Liver (tissue), 9 donors: ENCODE data around the gene UPK3A. TPM values are rescaled to one million over a fixed set of nuclear protein-coding genes. Genes with fewer than 3 reads are reported as not detected.

ENCODE experiments used
- DNase-seq: peaks from one replicate; pipeline ENCODE4 v3.0.0-alpha.2; 2017; ENCODE audit warnings: low spot score
- H3K27ac ChIP-seq, 2 donors: one replicate each; pipeline ENCODE4 v1.7.0; 2013; ENCODE audit warnings: inconsistent platforms in 2 of 2, low read length in 2 of 2, control low read depth in 1 of 2, low read depth in 1 of 2, mild to moderate bottlenecking in 1 of 2
- H3K27me3 ChIP-seq, 4 donors: one replicate each; pipeline versions ENCODE4 v1.6.1 to v1.7.0; 2013; ENCODE audit warnings: low read length in 3 of 4, inconsistent platforms in 1 of 4, mild to moderate bottlenecking in 1 of 4, moderate library complexity in 1 of 4; ENCODE audit not compliant: control insufficient read depth in 4 of 4, insufficient read depth in 4 of 4
- H3K36me3 ChIP-seq, 4 donors: one replicate each; pipeline versions ENCODE4 v1.6.1 to v1.7.0; 2013; ENCODE audit warnings: low read length in 3 of 4, mild to moderate bottlenecking in 3 of 4, low read depth in 1 of 4, moderate library complexity in 1 of 4; ENCODE audit not compliant: control insufficient read depth in 4 of 4, insufficient read depth in 3 of 4
- H3K4me1 ChIP-seq, 4 donors: one replicate each; pipeline versions ENCODE4 v1.6.1 to v1.7.0; 2013; ENCODE audit warnings: low read length in 3 of 4, mild to moderate bottlenecking in 3 of 4, moderate library complexity in 1 of 4; ENCODE audit not compliant: control insufficient read depth in 4 of 4, insufficient read depth in 4 of 4
- H3K4me3 ChIP-seq, 3 donors: one replicate each; pipeline versions ENCODE4 v1.6.1 to v1.7.0; 2013; ENCODE audit warnings: low read length in 3 of 3, control low read depth in 1 of 3, low read depth in 1 of 3, mild to moderate bottlenecking in 1 of 3
- H3K9ac ChIP-seq, 2 donors: one replicate each; pipeline ENCODE4 v1.7.0; 2013; ENCODE audit warnings: low read length in 2 of 2, mild to moderate bottlenecking in 2 of 2, moderate library complexity in 2 of 2, control low read depth in 1 of 2, low read depth in 1 of 2
- H3K9me3 ChIP-seq, 4 donors: one replicate each; pipeline versions ENCODE4 v1.6.1 to v1.7.0; 2013; ENCODE audit warnings: low read length in 3 of 4; ENCODE audit not compliant: control insufficient read depth in 4 of 4
- CTCF ChIP-seq: fragments of 150-350 bp; IDR thresholded peaks from 2 replicates; pipeline ENCODE4 v1.5.1; 2017; ENCODE audit warnings: improper control_type of control experiment, low read depth, low read length; ENCODE audit not compliant: missing input control
- EGR1 ChIP-seq, 2 donors: IDR thresholded peaks; 2 replicates each; pipeline ENCODE4 v1.6.1; 2016 to 2018; ENCODE audit warnings: antibody characterized with exemption in 2 of 2, low read depth in 2 of 2
- FOXA1 ChIP-seq: IDR thresholded peaks from 2 replicates; pipeline ENCODE4 v1.6.1; 2016; ENCODE audit warnings: antibody characterized with exemption
- FOXA2 ChIP-seq: IDR thresholded peaks from 2 replicates; pipeline ENCODE4 v1.6.1; 2016; ENCODE audit warnings: antibody characterized with exemption
- GABPA ChIP-seq, 2 donors: IDR thresholded peaks in 1 of 2; conservative IDR thresholded peaks in 1 of 2; 2 replicates each; pipeline ENCODE4 v1.6.1; 2016; ENCODE audit warnings: antibody characterized with exemption in 2 of 2, mild to moderate bottlenecking in 1 of 2, moderate library complexity in 1 of 2
- HNF4G ChIP-seq: IDR thresholded peaks from 2 replicates; pipeline ENCODE4 v1.6.1; 2016; ENCODE audit warnings: antibody characterized with exemption
- JUND ChIP-seq, 2 donors: IDR thresholded peaks; 2 replicates each; pipeline ENCODE4 v1.6.1; 2016; ENCODE audit warnings: antibody characterized with exemption in 2 of 2
- MAX ChIP-seq: IDR thresholded peaks from 2 replicates; pipeline ENCODE4 v1.6.1; 2016; ENCODE audit warnings: antibody characterized with exemption
- NR2F2 ChIP-seq: IDR thresholded peaks from 2 replicates; pipeline ENCODE4 v1.6.1; 2016; ENCODE audit warnings: antibody characterized with exemption
- RAD21 ChIP-seq, 2 donors: IDR thresholded peaks; 2 replicates each; pipeline ENCODE4 v1.6.1; 2016; ENCODE audit warnings: antibody characterized with exemption in 2 of 2, mild to moderate bottlenecking in 2 of 2
- RXRA ChIP-seq, 2 donors: IDR thresholded peaks; 2 replicates each; pipeline ENCODE4 v1.6.1; 2017 to 2018; ENCODE audit warnings: antibody characterized with exemption in 2 of 2, mild to moderate bottlenecking in 1 of 2
- SP1 ChIP-seq: IDR thresholded peaks from 2 replicates; pipeline ENCODE4 v1.6.1; 2018; ENCODE audit warnings: antibody characterized with exemption, mild to moderate bottlenecking
- TAF1 ChIP-seq: conservative IDR thresholded peaks from 2 replicates; pipeline ENCODE4 v1.6.1; 2016; ENCODE audit warnings: antibody characterized with exemption, mild to moderate bottlenecking
- YY1 ChIP-seq: IDR thresholded peaks from 2 replicates; pipeline ENCODE4 v1.6.1; 2016; ENCODE audit warnings: antibody characterized with exemption, mild to moderate bottlenecking
- WGBS: extraction: QIAGEN DNeasy Blood & Tissue Kit; methylation state at CpG from one replicate; pipeline ENCODE4 v1.1.7; 2013; 5-methylcytosine and 5-hydroxymethylcytosine counted together
- polyA plus RNA-seq, 2 donors: library from polyadenylated mRNA; stranded (reverse) in 1 of 2; unstranded in 1 of 2; fragments of 200-250 nt in 1 of 2; fragments of >200 nt in 1 of 2; fragmentation: Nextera tagmentation in 1 of 2; extraction: Ambion mirVana in 1 of 2; gene quantifications; one replicate each; pipeline versions ENCODE4 v1.2.1 to v1.2.3, GENCODE V29; 2013 to 2015
- total RNA-seq, 2 donors: library from RNA; depleted of rRNA; stranded (reverse); fragments of >200 nt; gene quantifications; one replicate each; pipeline ENCODE4 v1.2.3, GENCODE V29; 2014
- TF ChIP-seq, protein P1 (sequence below): IDR thresholded peaks from 2 replicates; pipeline ENCODE4 v1.6.1; 2016; ENCODE audit warnings: antibody characterized with exemption, mild to moderate bottlenecking
- TF ChIP-seq, protein P2 (sequence below): IDR thresholded peaks from 2 replicates; pipeline ENCODE4 v1.6.1; 2016; ENCODE audit warnings: antibody characterized with exemption
- TF ChIP-seq, protein P3 (sequence below): IDR thresholded peaks from 2 replicates; pipeline ENCODE4 v1.6.1; 2016; ENCODE audit warnings: antibody characterized with exemption
- donor health status: healthy.
- donor health status: healthy.
- donor health status: healthy.
- donor health status: healthy.
- donor health status: healthy.

The UPK3A gene
- total and polyA plus RNA-seq, 4 donors: 0.42 TPM; not detected in 3

GRCh38 chr22:45291931-45292290 is 7.2 kb downstream of the UPK3A start:
- Histone ChIP-seq H3K9me3 (no peaks in the 10 kb centered on the region), H3K27me3 (no peaks in the 10 kb centered on the region), H3K9ac (no peak overlapping the region), H3K4me1 (no peaks in the 10 kb centered on the region), H3K4me3 (no peak overlapping the region), H3K36me3 (no peaks in the 10 kb centered on the region), H3K27ac (no peak overlapping the region)
- TF ChIP-seq, protein P1, sequence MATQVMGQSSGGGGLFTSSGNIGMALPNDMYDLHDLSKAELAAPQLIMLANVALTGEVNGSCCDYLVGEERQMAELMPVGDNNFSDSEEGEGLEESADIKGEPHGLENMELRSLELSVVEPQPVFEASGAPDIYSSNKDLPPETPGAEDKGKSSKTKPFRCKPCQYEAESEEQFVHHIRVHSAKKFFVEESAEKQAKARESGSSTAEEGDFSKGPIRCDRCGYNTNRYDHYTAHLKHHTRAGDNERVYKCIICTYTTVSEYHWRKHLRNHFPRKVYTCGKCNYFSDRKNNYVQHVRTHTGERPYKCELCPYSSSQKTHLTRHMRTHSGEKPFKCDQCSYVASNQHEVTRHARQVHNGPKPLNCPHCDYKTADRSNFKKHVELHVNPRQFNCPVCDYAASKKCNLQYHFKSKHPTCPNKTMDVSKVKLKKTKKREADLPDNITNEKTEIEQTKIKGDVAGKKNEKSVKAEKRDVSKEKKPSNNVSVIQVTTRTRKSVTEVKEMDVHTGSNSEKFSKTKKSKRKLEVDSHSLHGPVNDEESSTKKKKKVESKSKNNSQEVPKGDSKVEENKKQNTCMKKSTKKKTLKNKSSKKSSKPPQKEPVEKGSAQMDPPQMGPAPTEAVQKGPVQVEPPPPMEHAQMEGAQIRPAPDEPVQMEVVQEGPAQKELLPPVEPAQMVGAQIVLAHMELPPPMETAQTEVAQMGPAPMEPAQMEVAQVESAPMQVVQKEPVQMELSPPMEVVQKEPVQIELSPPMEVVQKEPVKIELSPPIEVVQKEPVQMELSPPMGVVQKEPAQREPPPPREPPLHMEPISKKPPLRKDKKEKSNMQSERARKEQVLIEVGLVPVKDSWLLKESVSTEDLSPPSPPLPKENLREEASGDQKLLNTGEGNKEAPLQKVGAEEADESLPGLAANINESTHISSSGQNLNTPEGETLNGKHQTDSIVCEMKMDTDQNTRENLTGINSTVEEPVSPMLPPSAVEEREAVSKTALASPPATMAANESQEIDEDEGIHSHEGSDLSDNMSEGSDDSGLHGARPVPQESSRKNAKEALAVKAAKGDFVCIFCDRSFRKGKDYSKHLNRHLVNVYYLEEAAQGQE: no peak
- TF ChIP-seq FOXA2 (no peak), EGR1 (IDR thresholded peaks at IDR 0.05; ENCODE audit: low read depth in 2 of 2) (no peak), RXRA (IDR thresholded peaks at IDR 0.05) (no peak), MAX (no peak), CTCF (no peak), GABPA (IDR thresholded peaks at IDR 0.05 in 1 of 2, conservative IDR thresholded peaks at IDR 0.05 in 1 of 2) (no peak)
- TF ChIP-seq, protein P2, sequence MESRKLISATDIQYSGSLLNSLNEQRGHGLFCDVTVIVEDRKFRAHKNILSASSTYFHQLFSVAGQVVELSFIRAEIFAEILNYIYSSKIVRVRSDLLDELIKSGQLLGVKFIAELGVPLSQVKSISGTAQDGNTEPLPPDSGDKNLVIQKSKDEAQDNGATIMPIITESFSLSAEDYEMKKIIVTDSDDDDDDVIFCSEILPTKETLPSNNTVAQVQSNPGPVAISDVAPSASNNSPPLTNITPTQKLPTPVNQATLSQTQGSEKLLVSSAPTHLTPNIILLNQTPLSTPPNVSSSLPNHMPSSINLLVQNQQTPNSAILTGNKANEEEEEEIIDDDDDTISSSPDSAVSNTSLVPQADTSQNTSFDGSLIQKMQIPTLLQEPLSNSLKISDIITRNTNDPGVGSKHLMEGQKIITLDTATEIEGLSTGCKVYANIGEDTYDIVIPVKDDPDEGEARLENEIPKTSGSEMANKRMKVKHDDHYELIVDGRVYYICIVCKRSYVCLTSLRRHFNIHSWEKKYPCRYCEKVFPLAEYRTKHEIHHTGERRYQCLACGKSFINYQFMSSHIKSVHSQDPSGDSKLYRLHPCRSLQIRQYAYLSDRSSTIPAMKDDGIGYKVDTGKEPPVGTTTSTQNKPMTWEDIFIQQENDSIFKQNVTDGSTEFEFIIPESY: no peak
- WGBS: 85% methylated on average over 9 of the region's 9 CpGs
- DNase-seq: no peak

GRCh38 chr22:45292731-45293442 is 8.1 kb downstream of the UPK3A start:
- no peak overlapping the region for H3K27ac ChIP-seq
- no peak overlapping the region for H3K4me3 ChIP-seq
- WGBS: 72% methylated on average over 23 of the region's 23 CpGs
- no peak for DNase-seq
- H3K9ac ChIP-seq: no peak overlapping the region
- no peaks in the 10 kb centered on the region for H3K4me1 ChIP-seq
- no peaks in the 10 kb centered on the region for H3K9me3 ChIP-seq
- no peaks in the 10 kb centered on the region for H3K27me3 ChIP-seq
- H3K36me3 ChIP-seq: no peaks in the 10 kb centered on the region
- TF ChIP-seq, protein P3, sequence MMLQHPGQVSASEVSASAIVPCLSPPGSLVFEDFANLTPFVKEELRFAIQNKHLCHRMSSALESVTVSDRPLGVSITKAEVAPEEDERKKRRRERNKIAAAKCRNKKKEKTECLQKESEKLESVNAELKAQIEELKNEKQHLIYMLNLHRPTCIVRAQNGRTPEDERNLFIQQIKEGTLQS: no peak
- TF ChIP-seq, protein P2: no peak
- no peak for TF ChIP-seq HNF4G
- TF ChIP-seq RXRA (IDR thresholded peaks at IDR 0.05): no peak
- no peak for TF ChIP-seq CTCF
- TF ChIP-seq JUND (IDR thresholded peaks at IDR 0.05): no peak
- TF ChIP-seq SP1: no peak
- TF ChIP-seq NR2F2: no peak
- TF ChIP-seq GABPA (IDR thresholded peaks at IDR 0.05 in 1 of 2, conservative IDR thresholded peaks at IDR 0.05 in 1 of 2): no peak
- no peak for TF ChIP-seq TAF1
- no peak for TF ChIP-seq FOXA2
- no peak for TF ChIP-seq MAX
- no peak for TF ChIP-seq FOXA1
- no peak for TF ChIP-seq EGR1 (IDR thresholded peaks at IDR 0.05; ENCODE audit: low read depth in 2 of 2)
- TF ChIP-seq RAD21 (IDR thresholded peaks at IDR 0.05): no peak
- no peak for TF ChIP-seq YY1
